Gastrocnemius medialis (tissue), 4 donors: Measurements from ENCODE around the gene NAXE. TPM values are rescaled to one million over a fixed set of nuclear protein-coding genes. Genes with fewer than 3 reads are reported as not detected.
A peak's percentile ranks its signal among the peaks of the same experiment; 100 is the strongest.

Source experiments
- ATAC-seq, 2 donors: fragments of 150-250 bp; one replicate each; pipeline ENCODE4 v1.9.1; 2016
- DNase-seq, 2 donors: peaks; one replicate each; pipeline ENCODE4 v3.0.0-alpha.2; 2019
- H3K27ac ChIP-seq, 4 donors: fragments of 200-600 bp; sonication (generic); 1 replicate in 1 of 4; 2 replicates in 3 of 4; pipeline ENCODE4 v1.5.1; 2016 to 2018; ENCODE audit warnings: mild to moderate bottlenecking in 2 of 4, moderate library complexity in 1 of 4
- H3K27me3 ChIP-seq, 3 donors: fragments of 200-600 bp; sonication (generic) in 2 of 3; 1 replicate in 1 of 3; 2 replicates in 2 of 3; pipeline versions ENCODE4 v1.5.1 to v1.6.0; 2016 to 2019; ENCODE audit warnings: mild to moderate bottlenecking in 1 of 3, moderate library complexity in 1 of 3
- H3K36me3 ChIP-seq, 2 donors: fragments of 200-600 bp; sonication (generic) in 1 of 2; one replicate each; pipeline ENCODE4 v1.5.1; 2017 to 2018
- H3K4me1 ChIP-seq, 2 donors: fragments of 200-600 bp; sonication (generic) in 1 of 2; one replicate each; pipeline ENCODE4 v1.5.1; 2016 to 2017; ENCODE audit warnings: mild to moderate bottlenecking in 2 of 2
- H3K4me3 ChIP-seq, 4 donors: fragments of 200-600 bp; sonication (generic) in 3 of 4; 1 replicate in 1 of 4; 2 replicates in 3 of 4; pipeline ENCODE4 v1.5.1; 2016 to 2019; ENCODE audit warnings: mild to moderate bottlenecking in 2 of 4
- H3K9me3 ChIP-seq, 3 donors: fragments of 200-600 bp; sonication (generic) in 2 of 3; 1 replicate in 1 of 3; 2 replicates in 2 of 3; pipeline ENCODE4 v1.5.1; 2016 to 2019
- CTCF ChIP-seq, 5 experiments: fragments of 450-650 bp in 3 of 5; fragments of 200-600 bp in 2 of 5; sonication (generic) in 2 of 5; IDR thresholded peaks in 4 of 5; conservative IDR thresholded peaks in 1 of 5; 1 replicate in 4 of 5; 2 replicates in 1 of 5; pipeline ENCODE4 v1.5.1; 2016 to 2019; ENCODE audit warnings: antibody characterized with exemption in 5 of 5, mild to moderate bottlenecking in 3 of 5, moderate library complexity in 3 of 5
- POLR2A ChIP-seq, 2 donors: fragments of 450-650 bp; IDR thresholded peaks; one replicate each; pipeline ENCODE4 v1.6.1; 2017; ENCODE audit warnings: antibody characterized with exemption in 2 of 2, mild to moderate bottlenecking in 2 of 2, moderate library complexity in 2 of 2
- in situ Hi-C, 4 donors: fragments of 200-750 bp; cut with MboI; loops; one replicate each; pipeline versions ENCODE4 v1.15.0 to v1.8.0; 2017; ENCODE audit warnings: low sequenced_read_pairs in 4 of 4
- intact Hi-C: fragments of 100-400 bp; cut with DNase I; formaldehyde crosslinking; loops from one replicate; pipeline ENCODE4 v1.15.1; 2023; ENCODE audit warnings: low total_unique reads
- total RNA-seq, 4 donors: library from RNA; depleted of rRNA; stranded (reverse); fragments of >200 nt; gene quantifications; one replicate each; pipeline versions ENCODE4 v1.1.0 to v1.2.3, GENCODE V29; 2016

NAXE gene
- total RNA-seq, 4 donors from 2014 or later: 34.4 to 66.7 (median 46.0) TPM

DNA sequence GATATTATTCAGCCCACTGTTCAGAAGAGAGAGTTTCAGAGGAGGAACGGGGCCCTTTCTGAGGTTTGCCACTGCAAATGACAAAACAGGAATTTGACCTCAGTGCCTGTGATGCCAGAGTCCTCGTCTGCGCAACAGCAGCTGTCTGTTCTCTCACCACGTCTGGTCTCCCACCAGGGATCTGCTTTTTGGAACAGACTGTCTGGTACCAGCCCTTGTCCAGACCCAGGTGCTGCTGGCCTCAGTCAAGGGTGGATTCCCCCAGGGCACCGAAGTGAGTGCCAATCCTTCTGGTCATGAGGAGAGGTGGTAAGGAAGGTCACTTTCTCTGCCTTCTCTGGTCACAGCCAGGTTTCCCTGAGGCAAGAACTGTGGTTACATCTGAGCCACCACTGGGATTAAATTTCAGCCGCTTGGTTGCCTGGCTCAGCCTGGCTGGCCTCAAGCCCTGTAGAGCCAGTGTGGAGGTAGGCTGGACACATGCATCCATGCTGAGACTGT lies 48.1 kb downstream of the NAXE start:
- Histone ChIP-seq H3K4me3 (no peak overlapping the region), H3K27me3 (peaks cover 11 to 21% (median 15%) of the 10 kb centered on the region in 3 donors), H3K4me1 (peaks cover 14 to 31% of the 10 kb centered on the region in 2 donors), H3K27ac (peak overlapping the region in 3 of 4 donors; percentile 62 to 72 (median 71)), H3K9me3 (no peaks in the 10 kb centered on the region), H3K36me3 (no peaks in the 10 kb centered on the region)
- TF ChIP-seq CTCF (IDR thresholded peaks at IDR 0.05 in 4 of 5, conservative IDR thresholded peaks at IDR 0.05 in 1 of 5) (no peak), POLR2A (IDR thresholded peaks at IDR 0.05) (no peak)
- intact Hi-C loops: no loop called here
- peak in 1 of 2 donors; percentile 81 for DNase-seq
- ATAC-seq: peak; percentile 80 to 96
- in situ Hi-C loops: no loop called here

GRCh38 chr1:156640842-156641706 lies 49.5 kb downstream of the NAXE start:
- no peak for TF ChIP-seq POLR2A (IDR thresholded peaks at IDR 0.05)
- no peak for TF ChIP-seq CTCF (IDR thresholded peaks at IDR 0.05 in 4 of 5, conservative IDR thresholded peaks at IDR 0.05 in 1 of 5)
- Histone ChIP-seq H3K27me3 (peaks cover 22 to 29% (median 25%) of the 10 kb centered on the region in 3 donors), H3K4me3 (peak overlapping the region in 3 of 4 donors; percentile 45 to 49 (median 47)), H3K36me3 (no peaks in the 10 kb centered on the region), H3K4me1 (peaks cover 14 to 31% of the 10 kb centered on the region in 2 donors), H3K27ac (no peak overlapping the region), H3K9me3 (no peaks in the 10 kb centered on the region)
- intact Hi-C loops (no loop called here), in situ Hi-C loops (no loop called here)
- no peak for ATAC-seq
- no peak for DNase-seq

DNA sequence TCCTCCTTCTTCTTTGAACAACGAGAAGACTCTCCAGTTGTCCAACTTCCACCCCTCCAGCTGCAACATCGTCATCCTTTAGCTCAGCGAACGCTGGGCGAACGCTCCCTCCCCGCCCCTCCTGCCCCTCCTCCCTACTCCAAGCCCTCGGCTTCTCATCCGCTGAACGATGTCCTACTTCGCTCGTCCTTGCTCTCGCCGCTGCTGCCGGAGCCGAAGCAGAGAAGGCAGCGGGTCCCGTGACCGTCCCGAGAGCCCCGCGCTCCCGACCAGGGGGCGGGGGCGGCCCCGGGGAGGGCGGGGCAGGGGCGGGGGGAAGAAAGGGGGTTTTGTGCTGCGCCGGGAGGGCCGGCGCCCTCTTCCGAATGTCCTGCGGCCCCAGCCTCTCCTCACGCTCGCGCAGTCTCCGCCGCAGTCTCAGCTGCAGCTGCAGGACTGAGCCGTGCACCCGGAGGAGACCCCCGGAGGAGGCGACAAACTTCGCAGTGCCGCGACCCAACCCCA lies 50.2 kb downstream of the NAXE start, which contains the start of gene BCAN:
TSS of gene BCAN (plus strand) at position 357 of the 504 bp plus-strand sequence. CDS start 3,938 bp downstream, outside the sequence.
- peaks cover 28 to 35% (median 29%) of the 10 kb centered on the region in 3 donors for H3K27me3 ChIP-seq
- intact Hi-C loops (no loop called here), in situ Hi-C loops (no loop called here)
- peaks cover 14 to 31% of the 10 kb centered on the region in 2 donors for H3K4me1 ChIP-seq
- H3K4me3 ChIP-seq: peak within 1 kb of the TSS; percentile 45 to 54 (median 48)
- DNase-seq (no peak), ATAC-seq (no peak)
- H3K27ac ChIP-seq: no peak within 1 kb of the TSS
- TF ChIP-seq CTCF (IDR thresholded peaks at IDR 0.05 in 4 of 5, conservative IDR thresholded peaks at IDR 0.05 in 1 of 5): no peak
- no peak for TF ChIP-seq POLR2A (IDR thresholded peaks at IDR 0.05)
- H3K9me3 ChIP-seq: no peaks in the 10 kb centered on the region
- no peaks in the 10 kb centered on the region for H3K36me3 ChIP-seq

GRCh38 chr1:156642265-156643048 lies 50.9 kb downstream of the NAXE start:
- Histone ChIP-seq H3K4me3 (peak overlapping the region; percentile 45 to 54 (median 48)), H3K36me3 (no peaks in the 10 kb centered on the region), H3K4me1 (peaks cover 14 to 31% of the 10 kb centered on the region in 2 donors), H3K27me3 (peaks cover 33 to 38% (median 35%) of the 10 kb centered on the region in 3 donors), H3K9me3 (no peaks in the 10 kb centered on the region), H3K27ac (no peak overlapping the region)
- ATAC-seq (no peak), DNase-seq (no peak)
- intact Hi-C loops (no loop called here), in situ Hi-C loops (no loop called here)
- TF ChIP-seq POLR2A (IDR thresholded peaks at IDR 0.05) (no peak), CTCF (IDR thresholded peaks at IDR 0.05 in 4 of 5, conservative IDR thresholded peaks at IDR 0.05 in 1 of 5) (no peak)
